Nephron (organoid): Measurements from ENCODE around the gene PRM2.

Source experiments
- H3K27ac Mint-ChIP-seq, 3 experiments: 2 replicates each; pipeline ENCODE4 v1.8.0; 2020; ENCODE audit warnings: mixed read lengths in 3 of 3, mild to moderate bottlenecking in 2 of 3, moderate library complexity in 1 of 3
- H3K27me3 Mint-ChIP-seq: 2 replicates; pipeline ENCODE4 v1.8.0; 2021; ENCODE audit warnings: low read depth, mild to moderate bottlenecking, moderate library complexity, mixed read lengths
- H3K36me3 Mint-ChIP-seq: 2 replicates; pipeline ENCODE4 v1.8.0; 2020; ENCODE audit warnings: low read depth, mixed read lengths
- H3K4me1 Mint-ChIP-seq: 2 replicates; pipeline ENCODE4 v1.8.0; 2020; ENCODE audit warnings: mixed read lengths
- H3K4me3 Mint-ChIP-seq, 3 experiments: 2 replicates each; pipeline ENCODE4 v1.8.0; 2020; ENCODE audit warnings: mild to moderate bottlenecking in 3 of 3, mixed read lengths in 3 of 3, moderate library complexity in 2 of 3
- H3K9me3 Mint-ChIP-seq: 2 replicates; pipeline ENCODE4 v1.8.0; 2020; ENCODE audit warnings: mixed read lengths
- CTCF ChIP-seq, 3 experiments: fragments of 200-600 bp; sonication (generic); IDR thresholded peaks; one replicate each; pipeline ENCODE4 v1.5.0; 2021; ENCODE audit warnings: antibody characterized with exemption in 3 of 3; ENCODE audit not compliant: unreplicated experiment in 3 of 3

PRM2 gene

GRCh38 chr16:11277607-11278337, 1.5 kb upstream of the PRM2 start:
- Mint-ChIP-seq H3K4me1 (peaks cover 10% of the 10 kb centered on the region), H3K9me3 (no peaks in the 10 kb centered on the region), H3K27ac (no peak overlapping the region), H3K27me3 (peaks cover 8% of the 10 kb centered on the region), H3K36me3 (no peaks in the 10 kb centered on the region), H3K4me3 (no peak overlapping the region)
- TF ChIP-seq CTCF (IDR thresholded peaks at IDR 0.05; ENCODE audit: unreplicated experiment in 3 of 3): no peak

GRCh38 chr16:11276896-11277593, 765 bp upstream of the PRM2 start:
- H3K4me3 Mint-ChIP-seq: no peak overlapping the region
- no peaks in the 10 kb centered on the region for H3K36me3 Mint-ChIP-seq
- H3K9me3 Mint-ChIP-seq: no peaks in the 10 kb centered on the region
- H3K27ac Mint-ChIP-seq: peak overlapping the region in 1 of 3 experiments; percentile 23
- H3K27me3 Mint-ChIP-seq: peaks cover 6% of the 10 kb centered on the region
- H3K4me1 Mint-ChIP-seq: peaks cover 10% of the 10 kb centered on the region
- no peak for TF ChIP-seq CTCF (IDR thresholded peaks at IDR 0.05; ENCODE audit: unreplicated experiment in 3 of 3)

- TF ChIP-seq CTCF (IDR thresholded peaks at IDR 0.05; ENCODE audit: unreplicated experiment in 3 of 3): no peak
- peak overlapping the region in 2 of 3 experiments; percentile 62 to 97 for H3K27ac Mint-ChIP-seq
- no peak overlapping the region for H3K4me3 Mint-ChIP-seq
- H3K36me3 Mint-ChIP-seq: no peaks in the 10 kb centered on the region
- H3K27me3 Mint-ChIP-seq: peaks cover 7% of the 10 kb centered on the region
- no peaks in the 10 kb centered on the region for H3K9me3 Mint-ChIP-seq
- peaks cover 10% of the 10 kb centered on the region for H3K4me1 Mint-ChIP-seq
Measured at GRCh38 chr16:11274964-11275363, 1.3 kb downstream of the PRM2 start.

- TF ChIP-seq CTCF (IDR thresholded peaks at IDR 0.05; ENCODE audit: unreplicated experiment in 3 of 3): no peak
- Mint-ChIP-seq H3K27ac (peak overlapping the region; percentile 84 to 97 (median 88)), H3K27me3 (peaks cover 11% of the 10 kb centered on the region), H3K36me3 (no peaks in the 10 kb centered on the region), H3K9me3 (no peaks in the 10 kb centered on the region), H3K4me3 (no peak overlapping the region), H3K4me1 (peaks cover 10% of the 10 kb centered on the region)
Measured at GRCh38 chr16:11273721-11274324, 2.5 kb downstream of the PRM2 start.

GRCh38 chr16:11272921-11273720, 3.2 kb downstream of the PRM2 start, which contains the start of gene PRM3:
Gene PRM3, minus strand, starts transcription at chr16:11273629. Its CDS starts 34 bp downstream, at chr16:11273595.
- no peak for TF ChIP-seq CTCF (IDR thresholded peaks at IDR 0.05; ENCODE audit: unreplicated experiment in 3 of 3)
- Mint-ChIP-seq H3K4me3 (peak within 1 kb of the TSS in 1 of 3 experiments; percentile 3), H3K9me3 (no peaks in the 10 kb centered on the region), H3K27ac (peak within 1 kb of the TSS; percentile 84 to 97 (median 88)), H3K4me1 (peaks cover 10% of the 10 kb centered on the region), H3K27me3 (peaks cover 11% of the 10 kb centered on the region), H3K36me3 (no peaks in the 10 kb centered on the region)
